Ishikawa (cell line): ENCODE measurements around the gene PLSCR1.

Source experiments
- CEBPB ChIP-seq: IDR thresholded peaks from 2 replicates; pipeline ENCODE4 v1.6.1; 2012
- CREB1 ChIP-seq: IDR thresholded peaks from 2 replicates; pipeline ENCODE4 v1.6.1; 2012; ENCODE audit warnings: low read depth
- EGR1 ChIP-seq: IDR thresholded peaks from 2 replicates; pipeline ENCODE4 v1.6.1; 2012
- EP300 ChIP-seq: IDR thresholded peaks from 2 replicates; pipeline ENCODE4 v1.6.1; 2012; ENCODE audit warnings: borderline replicate concordance
- FOXM1 ChIP-seq: IDR thresholded peaks from 2 replicates; pipeline ENCODE4 v1.6.1; 2012; ENCODE audit warnings: low read depth, borderline replicate concordance
- MAX ChIP-seq: IDR thresholded peaks from 2 replicates; pipeline ENCODE4 v1.6.1; 2012
- NFIC ChIP-seq: IDR thresholded peaks from 2 replicates; pipeline ENCODE4 v1.6.1; 2012
- RAD21 ChIP-seq: IDR thresholded peaks from 2 replicates; pipeline ENCODE4 v1.6.1; 2012; ENCODE audit warnings: low read depth
- REST ChIP-seq: IDR thresholded peaks from 2 replicates; pipeline ENCODE4 v1.6.1; 2012; ENCODE audit warnings: low read depth, mild to moderate bottlenecking
- TAF1 ChIP-seq: IDR thresholded peaks from 2 replicates; pipeline ENCODE4 v1.6.1; 2012; ENCODE audit warnings: low read depth, mild to moderate bottlenecking
- TCF12 ChIP-seq: IDR thresholded peaks from 2 replicates; pipeline ENCODE4 v1.6.1; 2012; ENCODE audit warnings: low read depth
- TEAD4 ChIP-seq: IDR thresholded peaks from 2 replicates; pipeline ENCODE4 v1.6.1; 2012
- USF1 ChIP-seq: IDR thresholded peaks from 2 replicates; pipeline ENCODE4 v1.6.1; 2012
- YY1 ChIP-seq: IDR thresholded peaks from 2 replicates; pipeline ENCODE4 v1.6.1; 2012; ENCODE audit warnings: low read depth
- ZBTB7A ChIP-seq: IDR thresholded peaks from 2 replicates; pipeline ENCODE4 v1.6.1; 2012; ENCODE audit warnings: low read depth

The PLSCR1 gene

GRCh38 chr3:146507331-146508120, 36.9 kb downstream of the PLSCR1 start:
- no peak for TF ChIP-seq YY1
- no peak for TF ChIP-seq EP300
- no peak for TF ChIP-seq TEAD4
- no peak for TF ChIP-seq REST
- no peak for TF ChIP-seq EGR1
- no peak for TF ChIP-seq TCF12
- no peak for TF ChIP-seq CEBPB
- no peak for TF ChIP-seq USF1
- no peak for TF ChIP-seq FOXM1
- no peak for TF ChIP-seq CREB1
- TF ChIP-seq ZBTB7A, result no peak
- no peak for TF ChIP-seq NFIC
- TF ChIP-seq TAF1, result no peak

GRCh38 chr3:146505516-146505915, 38.9 kb downstream of the PLSCR1 start:
- TF ChIP-seq CREB1, result no peak
- TF ChIP-seq RAD21, result no peak
- no peak for TF ChIP-seq ZBTB7A

- peak; percentile 34; the same call in 1 of the 2 replicates for TF ChIP-seq TEAD4
- TF ChIP-seq CREB1, result no peak
- no peak for TF ChIP-seq EGR1
- no peak for TF ChIP-seq ZBTB7A
- TF ChIP-seq RAD21, result no peak
- no peak for TF ChIP-seq TCF12
- TF ChIP-seq FOXM1, result no peak
Observed at GRCh38 chr3:146504498-146505197, 39.8 kb downstream of the PLSCR1 start.

- no peak for TF ChIP-seq CEBPB
- peak; percentile 34; the same call in 1 of the 2 replicates for TF ChIP-seq EP300
- peak; percentile 57; the same call in 1 of the 2 replicates for TF ChIP-seq YY1
- 0 out of 2 replicates have a peak, but pooled peaks have one; percentile 21 for TF ChIP-seq FOXM1
- TF ChIP-seq TAF1, result no peak
Observed at GRCh38 chr3:146503461-146504202, 40.8 kb downstream of the PLSCR1 start.

- no peak for TF ChIP-seq TCF12
- no peak for TF ChIP-seq CEBPB
- TF ChIP-seq YY1, result no peak
- TF ChIP-seq ZBTB7A, result no peak
- TF ChIP-seq TEAD4, result no peak
Observed at GRCh38 chr3:146502887-146503460, 41.4 kb downstream of the PLSCR1 start.

- no peak for TF ChIP-seq MAX
- TF ChIP-seq EP300, result no peak
- TF ChIP-seq YY1, result no peak
- no peak for TF ChIP-seq EGR1
- TF ChIP-seq TEAD4, result no peak
- no peak for TF ChIP-seq NFIC
- TF ChIP-seq CREB1, result no peak
- TF ChIP-seq FOXM1, result no peak
- no peak for TF ChIP-seq RAD21
- TF ChIP-seq ZBTB7A, result no peak
- no peak for TF ChIP-seq REST
Observed at GRCh38 chr3:146501752-146502151, 42.7 kb downstream of the PLSCR1 start.
